ENCODE results near the gene LAG3.

Gene LAG3

GRCh38 chr12:6772726-6773589, 638 bp downstream of the LAG3 start:
- DNase-seq, result no peak

DNA sequence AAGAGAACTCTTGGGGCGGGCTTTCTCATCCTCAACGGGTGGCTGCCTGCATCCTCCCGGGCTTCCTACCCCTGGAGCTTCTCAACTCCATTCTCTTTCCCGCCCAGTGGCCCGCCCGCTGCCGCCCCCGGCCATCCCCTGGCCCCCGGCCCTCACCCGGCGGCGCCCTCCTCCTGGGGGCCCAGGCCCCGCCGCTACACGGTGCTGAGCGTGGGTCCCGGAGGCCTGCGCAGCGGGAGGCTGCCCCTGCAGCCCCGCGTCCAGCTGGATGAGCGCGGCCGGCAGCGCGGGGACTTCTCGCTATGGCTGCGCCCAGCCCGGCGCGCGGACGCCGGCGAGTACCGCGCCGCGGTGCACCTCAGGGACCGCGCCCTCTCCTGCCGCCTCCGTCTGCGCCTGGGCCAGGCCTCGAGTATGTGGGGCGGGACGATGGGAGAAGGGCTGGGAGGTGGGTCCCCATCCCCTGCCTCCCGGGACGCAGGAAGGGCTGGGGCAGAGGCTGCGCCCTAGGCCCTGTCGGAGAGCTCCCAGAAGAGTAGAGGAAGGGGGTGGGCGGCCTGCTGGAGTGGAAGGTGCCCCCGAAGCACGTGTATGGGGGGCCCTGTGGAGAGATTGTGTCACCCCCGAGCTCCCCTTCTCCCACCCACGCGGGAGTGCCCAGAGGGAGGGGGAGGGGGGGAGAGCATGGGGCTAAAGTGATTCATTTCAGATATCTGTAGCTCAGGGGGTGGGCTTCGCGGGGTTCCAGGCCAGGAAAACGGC, 1.5 kb downstream of the LAG3 start:
- no peak for DNase-seq

DNA sequence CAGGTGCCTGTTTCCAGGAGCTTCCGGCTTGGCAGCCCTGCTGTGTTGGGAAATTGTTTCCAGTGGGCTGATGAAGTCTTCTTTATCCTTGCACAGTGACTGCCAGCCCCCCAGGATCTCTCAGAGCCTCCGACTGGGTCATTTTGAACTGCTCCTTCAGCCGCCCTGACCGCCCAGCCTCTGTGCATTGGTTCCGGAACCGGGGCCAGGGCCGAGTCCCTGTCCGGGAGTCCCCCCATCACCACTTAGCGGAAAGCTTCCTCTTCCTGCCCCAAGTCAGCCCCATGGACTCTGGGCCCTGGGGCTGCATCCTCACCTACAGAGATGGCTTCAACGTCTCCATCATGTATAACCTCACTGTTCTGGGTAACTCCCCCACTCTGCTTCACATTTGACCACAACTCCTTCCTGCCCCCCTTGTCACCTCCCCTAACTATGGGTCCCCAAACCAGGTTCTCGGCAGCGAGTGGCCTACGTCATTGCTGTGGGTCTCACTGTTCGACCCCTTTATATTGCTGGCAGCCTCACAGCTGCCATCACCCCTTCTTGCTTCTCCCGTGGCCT, 2.3 kb downstream of the LAG3 start:
- no peak for DNase-seq

DNA sequence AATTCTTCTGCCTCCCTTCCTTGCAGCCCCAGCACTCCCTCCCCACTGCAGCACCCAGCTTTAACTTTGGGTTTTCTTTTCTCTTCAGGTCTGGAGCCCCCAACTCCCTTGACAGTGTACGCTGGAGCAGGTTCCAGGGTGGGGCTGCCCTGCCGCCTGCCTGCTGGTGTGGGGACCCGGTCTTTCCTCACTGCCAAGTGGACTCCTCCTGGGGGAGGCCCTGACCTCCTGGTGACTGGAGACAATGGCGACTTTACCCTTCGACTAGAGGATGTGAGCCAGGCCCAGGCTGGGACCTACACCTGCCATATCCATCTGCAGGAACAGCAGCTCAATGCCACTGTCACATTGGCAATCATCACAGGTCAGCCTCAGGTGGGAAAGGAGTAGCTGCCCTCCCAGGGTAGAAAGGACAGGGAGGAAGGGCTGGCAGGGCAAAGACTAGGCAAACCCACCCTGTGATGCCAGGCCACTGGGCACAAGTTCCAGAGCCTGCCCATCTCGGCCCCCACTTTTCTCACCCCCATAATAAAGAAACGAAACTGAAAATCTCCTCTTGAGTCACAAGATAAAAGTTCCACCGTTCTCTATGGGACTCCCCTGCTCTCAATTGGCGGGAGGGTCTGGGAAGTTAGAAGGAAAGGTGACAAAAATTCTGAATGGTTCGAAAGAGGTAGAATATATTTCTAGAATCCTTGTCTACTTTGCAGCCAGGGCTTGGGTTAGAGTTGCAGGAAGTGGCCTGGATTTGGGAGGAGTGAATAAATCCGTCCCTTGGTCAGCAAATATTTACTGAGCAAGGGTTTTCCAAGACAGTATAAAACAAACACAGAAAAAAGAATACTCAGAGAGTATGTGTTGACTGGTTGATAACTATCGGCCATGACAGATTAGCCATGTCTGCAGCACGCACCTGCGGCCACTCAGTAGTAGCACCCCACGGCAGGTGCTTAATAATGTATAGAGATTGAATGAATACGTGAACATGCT, 3.2 kb downstream of the LAG3 start:
- no peak for DNase-seq

DNA sequence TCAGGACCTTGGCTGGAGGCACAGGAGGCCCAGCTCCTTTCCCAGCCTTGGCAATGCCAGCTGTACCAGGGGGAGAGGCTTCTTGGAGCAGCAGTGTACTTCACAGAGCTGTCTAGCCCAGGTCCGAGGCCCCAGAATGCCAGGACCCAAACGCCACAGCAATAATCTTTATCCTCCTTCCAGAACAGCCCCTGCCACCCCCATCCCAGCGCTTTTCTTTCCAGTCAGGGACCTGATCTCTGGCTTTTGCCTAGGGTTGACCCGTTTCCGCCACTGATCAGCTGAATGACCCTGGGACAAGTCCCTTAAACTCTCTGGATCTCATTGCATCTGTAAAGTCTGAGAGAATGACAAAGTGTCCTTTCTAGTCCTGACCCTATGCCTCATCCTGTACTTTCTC, 5.1 kb downstream of the LAG3 start:
- DNase-seq, result no peak

DNA sequence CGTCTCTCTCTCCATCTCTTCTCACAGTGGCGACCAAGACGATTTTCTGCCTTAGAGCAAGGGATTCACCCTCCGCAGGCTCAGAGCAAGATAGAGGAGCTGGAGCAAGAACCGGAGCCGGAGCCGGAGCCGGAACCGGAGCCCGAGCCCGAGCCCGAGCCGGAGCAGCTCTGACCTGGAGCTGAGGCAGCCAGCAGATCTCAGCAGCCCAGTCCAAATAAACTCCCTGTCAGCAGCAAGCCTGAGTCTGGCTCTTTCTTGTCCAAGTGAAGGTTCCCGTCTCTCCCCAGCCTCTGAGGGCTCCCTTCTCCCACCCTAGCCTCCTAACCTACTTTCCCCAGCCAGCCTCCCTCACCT, 5.9 kb downstream of the LAG3 start:
- DNase-seq, result no peak

DNA sequence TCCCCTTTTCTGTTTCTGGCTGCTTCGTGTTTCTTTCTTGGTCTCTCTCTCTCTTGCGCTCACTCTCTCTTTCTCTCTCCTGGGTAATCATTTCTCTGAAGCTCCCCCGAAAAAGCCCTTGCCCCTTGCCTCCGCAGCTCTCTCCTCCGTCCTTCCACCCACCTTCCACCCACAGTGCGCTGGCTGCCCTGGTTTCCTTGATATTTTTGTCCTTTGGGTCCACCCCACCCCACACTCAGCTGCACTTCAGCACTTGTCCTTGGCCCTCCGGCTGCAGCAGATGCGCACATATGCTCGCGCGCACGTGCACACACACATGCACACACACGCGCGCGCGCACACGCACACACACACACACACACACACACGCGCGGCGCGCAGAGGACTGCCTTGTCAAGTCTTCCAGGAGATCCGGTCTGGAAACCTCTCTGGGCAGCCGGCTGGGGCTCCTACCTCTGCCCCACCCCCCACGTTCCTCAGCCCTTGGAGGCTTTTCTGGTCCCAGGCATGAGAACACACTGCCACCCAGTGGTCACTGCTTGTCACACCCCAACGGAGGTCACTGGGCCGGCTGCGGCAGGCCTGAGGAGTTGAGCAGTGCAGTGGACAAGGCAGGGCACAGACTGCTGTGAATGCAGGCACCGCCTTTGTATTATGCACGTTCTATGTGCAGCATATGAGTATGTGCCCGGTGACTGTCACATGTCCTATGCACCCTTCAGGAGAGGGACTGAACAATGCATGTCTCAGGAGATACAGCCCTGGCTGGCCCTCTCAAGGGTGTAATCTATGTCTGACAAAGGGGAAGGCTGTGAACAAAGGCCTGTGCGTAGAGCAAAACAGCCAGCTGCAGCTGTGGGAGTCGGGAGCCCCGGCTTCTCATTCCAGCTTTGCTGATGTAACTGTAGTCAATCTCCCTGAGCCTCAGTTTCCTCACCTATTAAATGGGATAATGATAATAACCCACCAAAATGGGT, 6.5 kb downstream of the LAG3 start:
- DNase-seq, result peak; percentile 98

- DNase-seq, result no peak
These were observed 7.5 kb downstream of the LAG3 start for GRCh38 chr12:6779708-6780432.

DNA sequence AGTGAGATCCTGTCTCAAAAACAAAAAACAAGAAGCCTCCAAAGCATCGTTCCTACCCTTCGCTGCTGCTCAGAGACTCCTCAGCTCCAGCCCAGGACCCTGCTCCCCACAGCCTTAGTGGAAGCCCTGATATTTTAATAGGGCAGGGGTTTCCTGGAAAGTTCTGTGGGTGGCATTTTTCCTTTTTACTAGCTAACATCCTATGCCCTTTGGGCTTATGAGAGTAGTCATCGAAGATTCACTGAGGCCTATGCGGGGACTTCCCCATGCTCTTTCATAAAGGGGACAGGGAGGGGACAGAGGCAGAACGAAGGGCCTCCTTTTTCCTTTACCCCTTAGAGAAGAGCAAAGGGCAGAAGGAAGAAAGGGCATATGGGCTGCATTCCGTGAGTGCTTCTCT, 8.3 kb downstream of the LAG3 start:
- no peak for DNase-seq

DNA sequence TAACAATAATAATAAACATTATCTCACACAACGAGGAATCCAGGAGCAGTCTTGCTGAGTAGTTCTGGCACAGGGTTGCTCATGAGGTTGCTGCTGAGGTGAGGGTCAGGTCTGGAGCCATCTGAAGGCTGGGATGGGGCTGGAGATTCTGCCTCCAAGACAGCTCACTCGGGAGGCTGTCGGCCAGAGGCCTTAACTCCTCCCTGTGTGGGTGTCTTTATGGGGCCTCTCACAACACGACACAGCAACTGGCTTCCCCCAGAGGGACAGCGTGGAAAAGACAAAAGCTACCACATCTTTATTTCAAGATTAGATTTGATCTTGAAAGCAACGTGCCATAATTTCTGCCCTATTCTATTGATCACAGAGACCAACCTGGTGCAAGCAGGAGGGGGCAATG, 9.8 kb downstream of the LAG3 start:
- DNase-seq, result no peak

- DNase-seq, result no peak
These were observed 10.7 kb downstream of the LAG3 start for GRCh38 chr12:6782850-6783566.

DNA sequence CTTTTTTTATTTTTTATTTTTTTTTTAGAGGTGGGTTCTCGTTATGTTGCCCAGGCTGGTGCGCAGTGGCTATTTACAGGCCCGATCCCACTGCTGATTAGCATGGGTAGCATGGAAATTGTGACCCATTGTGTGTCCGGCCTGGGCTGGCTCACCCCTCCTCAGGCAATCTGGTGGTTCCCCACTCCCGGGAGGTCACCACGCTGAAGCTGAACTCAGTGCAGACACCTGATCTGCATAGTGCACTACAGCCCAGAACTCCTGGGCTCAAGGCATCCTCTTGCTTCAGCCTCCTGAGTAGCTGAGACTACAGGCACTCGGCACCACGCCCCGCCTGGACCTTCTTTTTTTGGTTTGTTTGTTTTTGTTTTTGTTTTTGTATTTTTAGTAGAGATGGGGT, 11.5 kb downstream of the LAG3 start:
- DNase-seq, result no peak

- DNase-seq, result no peak
These were observed 12.0 kb downstream of the LAG3 start for GRCh38 chr12:6784296-6784695.

GRCh38 chr12:6784761-6785160, 12.4 kb downstream of the LAG3 start:
- DNase-seq, result no peak

DNA sequence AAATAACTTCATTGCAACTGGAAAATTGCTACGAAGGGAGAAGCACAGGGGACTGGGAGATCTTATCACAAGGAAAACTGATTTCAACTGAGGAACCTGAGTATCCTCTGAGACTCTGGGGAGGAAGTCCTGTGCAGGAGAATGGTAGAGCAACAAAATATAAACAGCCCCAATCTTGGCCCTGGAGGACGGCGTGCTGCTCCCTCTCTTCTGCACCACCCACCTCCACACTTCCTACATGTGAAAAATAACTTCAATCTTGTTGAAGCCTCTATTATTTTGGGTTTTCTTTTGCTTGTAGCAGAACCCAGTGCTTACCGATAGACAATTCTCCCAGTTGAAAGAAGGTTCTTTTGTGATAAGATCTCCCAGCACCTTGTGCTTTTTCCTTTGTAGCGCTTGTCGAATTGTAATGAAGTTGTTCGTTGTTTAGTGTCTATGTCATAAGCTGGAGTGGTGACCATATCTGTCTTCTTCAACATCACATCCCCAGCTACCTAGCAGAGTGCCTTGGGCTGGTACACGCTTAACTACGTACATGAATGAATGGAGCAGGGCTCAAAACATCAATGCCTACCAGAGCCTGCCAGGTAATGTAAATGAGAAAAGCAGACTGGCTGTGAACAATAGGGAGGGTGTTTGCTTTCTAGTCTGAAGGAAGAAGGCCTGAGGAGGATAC, 14.2 kb downstream of the LAG3 start:
- DNase-seq, result no peak

DNA sequence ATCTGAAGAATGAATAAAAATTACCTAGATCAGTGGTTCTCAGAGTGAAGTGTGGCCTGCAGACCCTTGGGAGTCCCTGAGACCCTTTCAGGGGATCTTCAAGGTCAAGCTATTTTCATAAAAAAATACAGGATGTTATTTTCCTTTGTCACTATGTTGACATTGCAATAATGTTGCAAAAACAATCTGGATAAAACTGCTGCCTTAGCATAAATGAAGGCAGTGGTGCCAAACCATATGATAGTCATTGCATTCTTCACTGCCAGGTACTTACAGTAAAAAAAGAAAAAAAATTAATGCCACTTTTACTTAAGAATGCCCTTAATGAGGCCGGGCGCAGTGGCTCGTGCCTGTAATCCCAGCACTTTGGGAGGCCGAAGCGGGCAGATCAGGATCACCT, 15.0 kb downstream of the LAG3 start:
- DNase-seq, result no peak

GRCh38 chr12:6788972-6789924, 16.9 kb downstream of the LAG3 start, which contains the start of gene CD4:
Gene CD4 (plus strand): TSS chr12:6789528. CDS start chr12:6800139, 10,611 bp downstream.
- no peak for DNase-seq

GRCh38 chr12:6790496-6791150, 18.3 kb downstream of the LAG3 start:
- no peak for DNase-seq
